Neural progenitor cell (in vitro differentiated cells): ENCODE data around the gene LAMTOR5.

Source experiments
- EZH2 ChIP-seq: fragments of 200-600 bp; sonication (generic); IDR thresholded peaks from 2 replicates; pipeline ENCODE4 v1.6.1; 2017; ENCODE audit warnings: antibody characterized with exemption, mild to moderate bottlenecking, moderate library complexity
- EZH2phosphoT487 ChIP-seq: fragments of 200-600 bp; sonication (generic); IDR thresholded peaks from 2 replicates; pipeline ENCODE4 v1.6.1; 2017; ENCODE audit warnings: antibody characterized with exemption
- TF ChIP-seq, protein P1 (sequence below): fragments of 200-600 bp; sonication (generic); IDR thresholded peaks from 2 replicates; pipeline ENCODE4 v1.5.1; 2017; ENCODE audit warnings: antibody characterized with exemption, mild to moderate bottlenecking

DNA sequence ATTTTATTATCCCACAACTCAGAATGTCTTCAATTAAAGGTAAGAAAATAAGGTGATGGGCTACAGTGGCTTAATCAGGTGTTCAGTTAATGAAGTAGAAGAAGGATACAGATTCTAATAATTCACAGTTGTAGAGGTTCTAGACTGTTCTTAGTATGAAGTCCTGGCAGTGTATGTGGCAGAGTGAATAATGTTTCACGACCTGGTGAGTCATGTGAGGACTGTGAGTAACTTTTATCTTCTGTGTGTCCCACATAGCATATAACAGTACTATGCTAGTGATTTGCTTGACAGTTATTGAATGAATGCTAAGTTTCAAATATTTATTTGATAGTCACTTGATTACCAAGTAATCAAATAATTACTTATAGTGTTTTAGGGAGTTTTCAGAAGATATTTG, 36.7 kb downstream of the LAMTOR5 start:
- TF ChIP-seq, protein P1, sequence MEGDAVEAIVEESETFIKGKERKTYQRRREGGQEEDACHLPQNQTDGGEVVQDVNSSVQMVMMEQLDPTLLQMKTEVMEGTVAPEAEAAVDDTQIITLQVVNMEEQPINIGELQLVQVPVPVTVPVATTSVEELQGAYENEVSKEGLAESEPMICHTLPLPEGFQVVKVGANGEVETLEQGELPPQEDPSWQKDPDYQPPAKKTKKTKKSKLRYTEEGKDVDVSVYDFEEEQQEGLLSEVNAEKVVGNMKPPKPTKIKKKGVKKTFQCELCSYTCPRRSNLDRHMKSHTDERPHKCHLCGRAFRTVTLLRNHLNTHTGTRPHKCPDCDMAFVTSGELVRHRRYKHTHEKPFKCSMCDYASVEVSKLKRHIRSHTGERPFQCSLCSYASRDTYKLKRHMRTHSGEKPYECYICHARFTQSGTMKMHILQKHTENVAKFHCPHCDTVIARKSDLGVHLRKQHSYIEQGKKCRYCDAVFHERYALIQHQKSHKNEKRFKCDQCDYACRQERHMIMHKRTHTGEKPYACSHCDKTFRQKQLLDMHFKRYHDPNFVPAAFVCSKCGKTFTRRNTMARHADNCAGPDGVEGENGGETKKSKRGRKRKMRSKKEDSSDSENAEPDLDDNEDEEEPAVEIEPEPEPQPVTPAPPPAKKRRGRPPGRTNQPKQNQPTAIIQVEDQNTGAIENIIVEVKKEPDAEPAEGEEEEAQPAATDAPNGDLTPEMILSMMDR: no peak
- TF ChIP-seq EZH2phosphoT487: no peak
- no peak for TF ChIP-seq EZH2
